Esophagus muscularis mucosa (tissue), 3 donors: ENCODE data around the gene OSGIN1.

Experiments used
- POLR2A ChIP-seq: fragments of 450-650 bp; IDR thresholded peaks from one replicate; pipeline ENCODE4 v1.6.1; 2017; ENCODE audit warnings: antibody characterized with exemption, moderate library complexity, mild to moderate bottlenecking, low read depth
- TF ChIP-seq, protein P1 (sequence below), 3 experiments: fragments of 200-600 bp in 2 of 3; fragments of 450-650 bp in 1 of 3; sonication (generic) in 2 of 3; IDR thresholded peaks; one replicate each; pipeline ENCODE4 v1.5.1; 2017 to 2019; ENCODE audit warnings: antibody characterized with exemption in 3 of 3, mild to moderate bottlenecking in 2 of 3, moderate library complexity in 1 of 3

DNA sequence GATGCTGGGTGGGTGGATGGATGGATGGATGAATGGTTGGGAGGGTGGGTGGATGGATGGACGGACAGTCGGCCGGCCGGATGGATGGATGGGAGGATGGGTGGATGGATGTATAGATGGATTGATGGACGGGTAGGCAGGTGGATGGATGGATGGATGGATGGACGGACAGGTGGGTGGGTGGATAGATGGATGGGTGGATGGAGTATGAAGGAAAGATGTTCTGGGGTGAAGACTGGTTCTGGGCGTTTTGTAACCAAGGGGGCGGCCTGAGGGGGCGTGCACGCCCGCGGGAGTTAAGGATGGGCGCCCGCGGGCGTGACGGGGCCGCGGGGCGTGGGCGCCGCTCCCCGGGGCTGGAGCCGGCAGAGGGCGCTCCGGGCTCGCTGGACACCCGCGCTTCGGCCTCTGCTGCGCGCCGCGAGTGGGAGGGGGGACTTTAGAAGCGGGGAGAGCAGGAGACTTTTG lies 14.8 kb downstream of the OSGIN1 start, which contains the start of gene NECAB2:
- TF ChIP-seq, protein P1, sequence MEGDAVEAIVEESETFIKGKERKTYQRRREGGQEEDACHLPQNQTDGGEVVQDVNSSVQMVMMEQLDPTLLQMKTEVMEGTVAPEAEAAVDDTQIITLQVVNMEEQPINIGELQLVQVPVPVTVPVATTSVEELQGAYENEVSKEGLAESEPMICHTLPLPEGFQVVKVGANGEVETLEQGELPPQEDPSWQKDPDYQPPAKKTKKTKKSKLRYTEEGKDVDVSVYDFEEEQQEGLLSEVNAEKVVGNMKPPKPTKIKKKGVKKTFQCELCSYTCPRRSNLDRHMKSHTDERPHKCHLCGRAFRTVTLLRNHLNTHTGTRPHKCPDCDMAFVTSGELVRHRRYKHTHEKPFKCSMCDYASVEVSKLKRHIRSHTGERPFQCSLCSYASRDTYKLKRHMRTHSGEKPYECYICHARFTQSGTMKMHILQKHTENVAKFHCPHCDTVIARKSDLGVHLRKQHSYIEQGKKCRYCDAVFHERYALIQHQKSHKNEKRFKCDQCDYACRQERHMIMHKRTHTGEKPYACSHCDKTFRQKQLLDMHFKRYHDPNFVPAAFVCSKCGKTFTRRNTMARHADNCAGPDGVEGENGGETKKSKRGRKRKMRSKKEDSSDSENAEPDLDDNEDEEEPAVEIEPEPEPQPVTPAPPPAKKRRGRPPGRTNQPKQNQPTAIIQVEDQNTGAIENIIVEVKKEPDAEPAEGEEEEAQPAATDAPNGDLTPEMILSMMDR (IDR thresholded peaks at IDR 0.05), result peak; percentile 56 to 76 (median 63)
- TF ChIP-seq POLR2A, result no peak
